Natural killer cell treated with Interleukin-12 subunit alpha and Interleukin-12 subunit beta and Interleukin-15 and Interleukin-18, amount 100 ng/mL, for 72 hours (primary cell): ENCODE measurements around the gene SPATA19. TPM values are rescaled to one million over a fixed set of nuclear protein-coding genes. Genes with fewer than 3 reads are reported as not detected.
A peak's percentile ranks its signal among the peaks of the same experiment; 100 is the strongest.
"Not testable (repeated sequence)": the region's sequence is repeated elsewhere in the genome, so short reads cannot be mapped to it uniquely, and the experiment has no call there.

Source experiments
- ATAC-seq, 2 donors: fragments of 150-1000 bp; cut with Tn5 transposase in 1 of 2; sonication (Bioruptor Pico), chemical (Tn5 transposase) in 1 of 2; 2 replicates each; pipeline ENCODE4 v1.10.0; 2021
- DNase-seq: peaks from one replicate; pipeline ENCODE4 v3.0.0; 2022; ENCODE audit warnings: low spot score
- H3K27ac Mint-ChIP-seq, 2 donors: 1 replicate in 1 of 2; 2 replicates in 1 of 2; pipeline ENCODE4 v1.8.0; 2022; ENCODE audit warnings: mixed read lengths in 2 of 2, mild to moderate bottlenecking in 1 of 2, moderate library complexity in 1 of 2
- H3K27me3 Mint-ChIP-seq, 2 donors: 1 replicate in 1 of 2; 2 replicates in 1 of 2; pipeline ENCODE4 v1.8.0; 2022; ENCODE audit warnings: mixed read lengths in 2 of 2
- H3K36me3 Mint-ChIP-seq: one replicate; pipeline ENCODE4 v1.8.0; 2022; ENCODE audit warnings: mixed read lengths
- H3K4me1 Mint-ChIP-seq, 2 donors: 1 replicate in 1 of 2; 2 replicates in 1 of 2; pipeline ENCODE4 v1.8.0; 2022; ENCODE audit warnings: low read depth in 2 of 2, mixed read lengths in 2 of 2, mild to moderate bottlenecking in 1 of 2
- H3K4me3 Mint-ChIP-seq: one replicate; pipeline ENCODE4 v1.8.0; 2022; ENCODE audit warnings: mixed read lengths
- H3K9me3 Mint-ChIP-seq: 2 replicates; pipeline ENCODE4 v1.8.0; 2022; ENCODE audit warnings: mixed read lengths
- total RNA-seq, 2 donors: library from RNA; stranded (reverse); gene quantifications; one replicate each; pipeline ENCODE4 v1.2.3, GENCODE V29; 2022

Gene SPATA19
- total RNA-seq, 2 donors from 2014 or later = not detected

DNA sequence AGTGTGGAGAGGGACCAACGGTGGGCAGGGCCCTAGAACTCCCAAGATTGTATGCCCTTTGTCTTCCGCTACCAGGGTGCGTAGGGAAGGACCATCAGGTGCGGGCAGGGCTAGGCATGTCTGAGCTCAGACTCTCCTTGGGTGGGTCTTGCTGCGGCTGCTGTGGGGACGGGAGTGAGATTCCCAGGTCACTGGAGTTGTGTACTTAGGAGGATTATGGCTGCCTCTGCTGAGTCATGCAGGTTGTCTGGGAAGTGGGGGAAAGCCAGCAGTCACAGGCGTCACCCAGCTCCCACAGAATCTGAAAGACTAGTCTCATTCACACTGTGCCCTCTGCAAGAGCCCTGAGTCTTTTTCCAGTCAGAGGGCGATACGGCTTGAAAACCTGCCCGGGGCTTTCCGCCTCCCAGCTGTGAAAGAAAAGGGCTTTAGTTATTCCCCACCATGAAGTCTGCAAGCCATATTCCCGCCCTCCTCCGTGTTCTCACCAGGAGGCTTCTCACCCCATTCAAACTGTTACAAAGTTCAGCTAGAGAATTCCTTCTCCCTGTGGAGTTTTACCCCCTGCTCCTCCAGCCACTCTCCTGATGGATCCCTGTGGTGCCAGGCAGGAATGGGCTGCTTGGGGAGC, 9.1 kb upstream of the SPATA19 start:
- H3K36me3 Mint-ChIP-seq, DNase-seq, H3K4me3 Mint-ChIP-seq, H3K27ac Mint-ChIP-seq, H3K4me1 Mint-ChIP-seq, H3K9me3 Mint-ChIP-seq, ATAC-seq: not testable (repeated sequence)
- H3K27me3 Mint-ChIP-seq = peaks cover 28 to 43% of the 10 kb centered on the region in 2 donors

DNA sequence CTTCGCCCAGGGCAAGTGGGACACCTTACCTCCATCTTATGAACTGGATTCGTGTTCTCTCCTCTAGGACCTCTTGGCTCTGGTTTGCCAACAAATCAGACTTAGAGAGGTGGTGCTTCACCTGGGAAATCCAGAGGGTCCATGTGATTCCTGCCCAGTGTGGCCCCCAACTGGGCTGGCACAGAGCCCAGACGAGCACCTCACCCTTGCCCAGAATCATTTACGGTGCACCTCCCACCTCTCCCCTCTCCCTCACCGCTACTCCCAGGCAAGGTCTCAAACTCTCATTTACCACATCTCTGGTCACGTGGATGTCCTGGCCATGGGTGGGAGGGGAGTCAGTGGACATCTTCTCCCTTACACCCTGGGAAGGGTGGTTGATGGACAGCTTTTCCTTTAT, 1.1 kb downstream of the SPATA19 start:
- no peak for DNase-seq
- peaks cover 7 to 25% of the 10 kb centered on the region in 2 donors for H3K27me3 Mint-ChIP-seq
- ATAC-seq = no peak
- H3K4me3 Mint-ChIP-seq = no peak overlapping the region
- no peaks in the 10 kb centered on the region for H3K9me3 Mint-ChIP-seq
- H3K4me1 Mint-ChIP-seq = no peaks in the 10 kb centered on the region
- no peak overlapping the region for H3K27ac Mint-ChIP-seq
- H3K36me3 Mint-ChIP-seq = no peaks in the 10 kb centered on the region

DNA sequence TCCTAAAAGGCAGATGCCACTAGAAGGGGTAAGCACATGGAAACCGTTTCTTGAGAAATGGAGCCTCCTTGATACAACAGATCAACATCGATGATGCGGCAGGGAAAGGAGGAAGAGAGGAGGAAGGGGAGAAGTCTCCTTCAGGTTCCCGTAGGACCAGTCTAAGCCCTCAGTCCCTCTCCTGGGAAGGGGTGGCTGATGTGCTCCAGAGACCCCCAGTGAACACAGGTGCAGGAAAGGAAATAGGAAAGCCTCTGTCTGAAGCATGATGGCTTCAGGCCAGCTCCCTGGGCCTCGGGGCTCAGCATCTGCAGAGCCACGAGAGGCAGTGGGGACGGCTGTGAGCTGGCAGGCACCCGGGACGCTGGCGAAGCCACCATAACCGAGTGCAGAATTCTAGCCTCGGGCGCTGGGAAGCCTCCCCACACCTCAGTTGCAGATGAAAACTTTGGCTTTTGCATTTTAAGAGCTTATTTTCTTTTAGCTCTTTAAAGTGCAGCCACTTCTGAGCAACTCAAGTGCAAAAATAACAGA, 1.8 kb downstream of the SPATA19 start:
- Mint-ChIP-seq H3K4me3 (no peak overlapping the region), H3K36me3 (no peaks in the 10 kb centered on the region), H3K9me3 (no peaks in the 10 kb centered on the region), H3K27ac (no peak overlapping the region), H3K4me1 (no peaks in the 10 kb centered on the region), H3K27me3 (peaks cover 7 to 25% of the 10 kb centered on the region in 2 donors)
- ATAC-seq (no peak), DNase-seq (no peak)

DNA sequence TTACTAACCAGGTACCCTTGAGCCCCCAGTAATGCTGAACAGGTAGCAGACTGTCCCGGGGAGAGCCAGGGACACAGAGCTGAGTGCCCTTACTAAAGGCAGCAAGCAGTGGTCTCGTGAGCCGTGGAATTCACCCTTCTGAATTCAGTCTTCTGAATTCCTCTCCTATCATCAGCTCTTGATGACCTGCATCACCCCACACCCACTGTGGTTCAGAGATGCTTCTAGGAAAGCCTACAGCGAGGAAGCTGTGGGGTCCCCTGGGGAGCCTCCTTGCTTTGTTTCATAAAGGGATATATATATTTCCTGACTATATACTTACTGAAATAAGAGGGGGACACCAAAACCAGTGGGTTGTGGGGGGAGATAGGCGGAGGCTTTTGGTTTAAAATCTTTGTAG, 2.6 kb downstream of the SPATA19 start:
- H3K27ac Mint-ChIP-seq = no peak overlapping the region
- peaks cover 5 to 25% of the 10 kb centered on the region in 2 donors for H3K27me3 Mint-ChIP-seq
- no peaks in the 10 kb centered on the region for H3K4me1 Mint-ChIP-seq
- H3K4me3 Mint-ChIP-seq = no peak overlapping the region
- DNase-seq = no peak
- no peaks in the 10 kb centered on the region for H3K9me3 Mint-ChIP-seq
- H3K36me3 Mint-ChIP-seq = no peaks in the 10 kb centered on the region
- ATAC-seq = peak in 1 of 2 donors; percentile 45

DNA sequence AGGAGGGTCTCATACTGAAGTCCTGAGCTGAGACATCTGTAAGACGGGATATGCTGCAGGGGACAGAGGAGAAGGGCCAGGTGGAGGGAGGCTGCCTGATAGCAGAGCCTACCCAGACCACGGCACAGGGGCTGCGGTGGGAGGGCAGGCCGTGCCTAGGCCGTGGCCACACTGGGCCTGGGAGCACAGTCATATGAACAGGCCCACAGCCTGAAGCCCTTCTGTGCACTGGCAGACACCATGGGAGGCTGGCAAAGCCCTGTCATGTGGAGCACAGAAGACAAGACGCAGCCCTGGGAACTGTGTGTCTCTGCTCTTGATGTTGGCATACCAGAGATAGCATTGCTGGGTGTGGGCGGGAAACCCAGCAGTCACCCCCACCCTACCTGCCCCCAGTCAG, 3.3 kb downstream of the SPATA19 start:
- Mint-ChIP-seq H3K36me3 (no peaks in the 10 kb centered on the region), H3K9me3 (no peaks in the 10 kb centered on the region), H3K4me3 (no peak overlapping the region), H3K27ac (no peak overlapping the region), H3K4me1 (no peaks in the 10 kb centered on the region), H3K27me3 (peaks cover 5 to 28% of the 10 kb centered on the region in 2 donors)
- ATAC-seq (peak; percentile 46 to 55), DNase-seq (no peak)

DNA sequence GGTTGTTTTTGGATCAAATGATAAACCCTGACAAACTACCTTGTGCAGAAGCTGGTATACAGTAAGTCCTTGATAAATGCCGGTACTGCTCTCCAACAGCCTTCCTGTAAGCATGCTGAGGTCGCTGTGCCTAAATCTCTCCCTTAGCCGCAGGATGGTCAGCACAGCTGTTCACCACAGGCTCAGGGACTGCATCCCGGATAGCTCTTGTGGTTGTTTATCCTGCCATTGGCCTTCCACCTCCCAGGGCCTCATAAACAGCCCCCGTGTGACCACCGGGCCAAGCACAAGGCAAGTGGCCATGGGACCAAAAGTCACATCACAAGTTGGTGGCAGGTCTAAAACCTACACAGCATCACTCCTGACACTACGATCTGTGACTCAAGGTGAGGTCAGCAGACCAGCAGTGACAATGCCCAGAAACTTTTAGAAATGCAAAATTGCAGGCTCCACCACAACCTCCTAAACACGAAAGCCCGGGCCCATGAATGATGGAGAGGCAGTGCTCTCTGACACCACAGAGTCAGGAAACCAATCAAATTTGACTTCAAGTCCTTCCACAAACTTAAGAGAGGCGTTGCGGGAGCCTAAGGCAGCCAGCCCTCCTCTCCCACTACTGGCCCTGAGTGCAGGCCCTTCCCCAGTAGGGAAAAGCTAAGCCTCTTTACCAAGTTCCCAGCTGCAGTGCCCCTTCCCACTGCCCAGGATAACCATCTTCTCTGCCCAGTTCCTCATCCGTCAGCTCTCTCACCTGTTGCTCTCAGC, 3.9 kb downstream of the SPATA19 start:
- ATAC-seq = peak in 1 of 2 donors; percentile 7
- no peak overlapping the region for H3K4me3 Mint-ChIP-seq
- no peaks in the 10 kb centered on the region for H3K9me3 Mint-ChIP-seq
- no peak for DNase-seq
- H3K27ac Mint-ChIP-seq = no peak overlapping the region
- H3K36me3 Mint-ChIP-seq = no peaks in the 10 kb centered on the region
- no peaks in the 10 kb centered on the region for H3K4me1 Mint-ChIP-seq
- H3K27me3 Mint-ChIP-seq = peaks cover 3 to 23% of the 10 kb centered on the region in 2 donors

DNA sequence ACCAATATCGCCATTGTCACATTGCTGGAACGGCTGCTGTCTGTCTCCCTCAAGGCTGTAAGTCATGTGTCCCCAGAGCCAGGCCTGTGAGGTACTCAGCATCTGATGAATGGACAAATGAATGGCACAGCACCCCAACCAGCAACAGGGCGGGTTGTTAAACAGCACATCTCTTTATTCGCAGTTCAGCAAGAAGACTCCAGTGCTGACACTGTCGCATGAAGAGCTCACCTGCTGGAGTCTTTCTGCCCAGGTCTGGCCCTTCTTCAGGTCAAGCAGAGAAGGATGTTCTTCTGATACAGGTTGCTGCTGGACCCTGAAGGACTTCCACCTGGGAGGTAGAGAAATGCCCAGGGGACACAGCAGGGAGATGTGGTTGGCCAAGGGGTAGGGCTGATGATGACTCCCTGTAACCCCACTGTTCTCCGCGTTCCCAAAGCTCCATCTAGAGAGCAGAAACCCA, 4.8 kb downstream of the SPATA19 start:
- DNase-seq (no peak), ATAC-seq (peak in 1 of 2 donors; percentile 50)
- peaks cover 0 to 6% of the 10 kb centered on the region in 2 donors for H3K4me1 Mint-ChIP-seq
- no peaks in the 10 kb centered on the region for H3K36me3 Mint-ChIP-seq
- H3K27me3 Mint-ChIP-seq = peaks cover 3 to 18% of the 10 kb centered on the region in 2 donors
- H3K27ac Mint-ChIP-seq = no peak overlapping the region
- no peaks in the 10 kb centered on the region for H3K9me3 Mint-ChIP-seq
- H3K4me3 Mint-ChIP-seq = no peak overlapping the region

DNA sequence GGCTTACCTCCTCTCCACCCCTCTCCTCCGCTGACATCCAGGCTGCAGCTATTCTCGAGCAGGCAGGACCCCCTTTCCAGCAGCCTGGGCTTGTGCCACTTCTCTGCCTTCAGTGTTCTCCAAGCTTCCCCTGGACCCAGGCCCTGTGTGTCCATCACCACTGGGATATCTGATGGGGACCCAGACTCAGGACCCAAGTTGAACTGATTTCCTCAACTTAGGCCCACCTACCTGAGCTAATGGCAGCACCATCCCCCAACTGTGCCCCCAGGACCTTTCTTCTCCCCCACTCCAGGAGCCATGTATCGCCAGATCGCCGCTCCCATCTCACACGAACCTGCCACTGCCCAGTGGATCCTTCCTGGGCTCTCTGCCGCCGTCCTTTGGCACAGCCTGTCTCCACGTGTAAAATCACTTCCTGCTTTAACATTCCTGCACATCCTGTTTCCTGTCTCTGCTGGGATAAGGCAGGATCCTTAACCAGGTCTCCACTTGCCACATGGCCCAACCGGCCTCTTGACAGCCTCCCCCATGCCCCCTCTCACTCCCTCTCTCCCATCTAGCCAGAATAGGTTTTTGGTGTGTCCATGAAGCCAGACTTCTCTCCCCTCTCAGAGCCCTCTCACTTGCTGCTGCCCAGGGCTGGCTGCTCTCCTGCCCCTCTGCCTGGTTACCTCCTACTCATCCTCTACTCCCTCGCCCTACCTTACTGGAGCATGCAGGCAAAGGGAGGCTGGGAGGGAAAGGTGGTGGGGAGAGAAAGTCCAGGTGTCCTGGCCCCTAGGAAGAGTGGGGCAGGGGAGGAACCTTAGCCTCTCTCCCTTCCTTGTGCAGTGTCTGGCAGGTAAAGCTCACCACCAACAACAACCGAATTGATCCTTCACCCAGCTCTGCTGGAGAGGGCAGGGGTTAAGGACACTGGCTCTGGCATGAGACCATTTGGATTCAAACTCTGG, 9.4 kb downstream of the SPATA19 start:
- DNase-seq (no peak), ATAC-seq (no peak)
- Mint-ChIP-seq H3K9me3 (no peaks in the 10 kb centered on the region), H3K4me3 (no peak overlapping the region), H3K36me3 (no peaks in the 10 kb centered on the region), H3K4me1 (peaks cover 4 to 20% of the 10 kb centered on the region in 2 donors), H3K27me3 (peaks cover 3 to 10% of the 10 kb centered on the region in 2 donors), H3K27ac (no peak overlapping the region)

DNA sequence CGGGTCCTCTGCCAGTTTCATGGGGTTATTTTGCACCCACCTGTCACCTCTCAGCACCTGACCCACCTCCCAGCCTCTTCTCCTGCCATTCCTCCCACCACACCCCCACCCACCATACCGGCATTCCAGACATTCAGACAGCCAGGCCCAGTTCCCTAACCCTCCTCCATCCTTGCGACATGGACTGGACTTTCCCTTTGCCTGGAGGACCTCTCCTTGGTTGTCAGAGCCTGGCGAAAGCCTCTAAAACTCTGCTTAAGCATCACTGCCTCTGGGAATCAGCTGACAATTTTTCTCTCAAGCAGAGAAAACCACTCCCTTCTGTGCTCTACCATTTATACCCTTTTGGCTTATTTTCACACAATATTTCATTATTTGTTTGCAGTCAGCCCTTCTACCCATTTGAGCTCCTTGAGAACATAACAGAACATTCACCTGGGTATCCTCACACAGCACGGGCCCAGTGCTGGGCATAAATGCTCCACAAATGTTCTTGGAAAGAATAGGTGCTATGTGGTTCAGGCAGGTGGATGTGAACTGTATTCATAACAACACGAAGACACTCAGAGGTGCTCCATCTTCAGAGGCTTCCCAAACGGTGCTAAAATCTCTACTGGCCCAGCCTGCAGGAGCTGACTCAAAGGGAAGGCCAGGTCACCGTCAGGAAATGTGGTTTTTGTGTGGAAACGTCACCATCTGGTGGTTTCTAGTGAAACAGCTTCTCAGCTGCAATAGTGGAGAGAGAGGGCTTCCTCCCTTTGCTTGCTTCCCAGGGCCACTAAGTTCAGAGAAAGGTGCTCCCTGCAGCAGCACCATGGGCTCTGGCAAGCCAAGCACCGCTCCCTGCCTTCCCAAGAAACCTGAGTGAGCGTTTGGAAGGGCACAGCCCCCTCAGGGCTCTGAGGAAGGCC, 10.4 kb downstream of the SPATA19 start:
- H3K9me3 Mint-ChIP-seq = no peaks in the 10 kb centered on the region
- peaks cover 4 to 20% of the 10 kb centered on the region in 2 donors for H3K4me1 Mint-ChIP-seq

DNA sequence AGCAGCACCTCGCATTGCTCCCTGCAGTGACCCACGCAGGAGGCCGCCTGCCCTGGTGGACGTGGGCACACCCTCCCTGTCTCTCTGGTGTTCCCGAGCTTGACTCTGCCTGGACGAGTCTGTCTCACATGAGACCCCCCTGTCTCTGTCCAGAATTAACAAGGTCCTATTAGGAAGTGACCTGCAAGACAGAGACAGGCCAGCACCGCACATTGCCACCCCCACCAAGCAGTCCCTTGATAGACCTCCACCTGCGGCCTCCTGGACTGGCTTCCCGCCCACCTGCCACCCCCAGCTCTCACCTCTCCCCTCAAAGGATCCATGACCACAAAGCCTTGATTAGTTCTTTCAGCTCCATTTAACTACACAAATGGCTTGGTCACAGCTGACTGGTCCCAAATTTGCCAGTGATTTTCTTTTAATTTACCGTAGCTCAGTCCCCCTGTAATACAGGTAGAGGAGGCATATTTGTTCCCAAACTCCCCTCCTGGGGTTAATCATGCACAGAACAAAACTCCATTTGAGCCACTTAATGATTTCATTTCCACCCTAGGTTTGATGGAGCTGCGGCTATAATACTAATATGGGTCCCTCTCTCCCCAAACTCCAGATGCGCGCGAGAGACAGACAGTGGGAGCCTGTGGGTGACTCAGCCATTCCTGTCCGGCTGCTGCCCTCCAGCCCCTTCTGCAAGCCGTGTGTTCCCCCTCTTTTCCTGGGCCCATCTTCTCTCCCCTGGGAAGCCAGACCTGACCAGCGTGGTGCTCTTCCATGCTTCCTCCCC, 11.2 kb downstream of the SPATA19 start:
- peak overlapping the region in 1 of 2 donors; percentile 24 for H3K27ac Mint-ChIP-seq
- ATAC-seq (no peak), DNase-seq (no peak)
- H3K4me3 Mint-ChIP-seq = no peak overlapping the region
- no peaks in the 10 kb centered on the region for H3K36me3 Mint-ChIP-seq
- H3K27me3 Mint-ChIP-seq = peaks cover 3 to 10% of the 10 kb centered on the region in 2 donors
- H3K9me3 Mint-ChIP-seq = no peaks in the 10 kb centered on the region
- H3K4me1 Mint-ChIP-seq = peaks cover 4 to 20% of the 10 kb centered on the region in 2 donors

More for the DNA sequence above, 10.4 kb downstream of the SPATA19 start:
- DNase-seq = peak; percentile 69
- Mint-ChIP-seq H3K4me3 (no peak overlapping the region), H3K27me3 (peaks cover 3 to 10% of the 10 kb centered on the region in 2 donors), H3K27ac (no peak overlapping the region), H3K36me3 (no peaks in the 10 kb centered on the region)
- ATAC-seq = peak; percentile 66 to 76

DNA sequence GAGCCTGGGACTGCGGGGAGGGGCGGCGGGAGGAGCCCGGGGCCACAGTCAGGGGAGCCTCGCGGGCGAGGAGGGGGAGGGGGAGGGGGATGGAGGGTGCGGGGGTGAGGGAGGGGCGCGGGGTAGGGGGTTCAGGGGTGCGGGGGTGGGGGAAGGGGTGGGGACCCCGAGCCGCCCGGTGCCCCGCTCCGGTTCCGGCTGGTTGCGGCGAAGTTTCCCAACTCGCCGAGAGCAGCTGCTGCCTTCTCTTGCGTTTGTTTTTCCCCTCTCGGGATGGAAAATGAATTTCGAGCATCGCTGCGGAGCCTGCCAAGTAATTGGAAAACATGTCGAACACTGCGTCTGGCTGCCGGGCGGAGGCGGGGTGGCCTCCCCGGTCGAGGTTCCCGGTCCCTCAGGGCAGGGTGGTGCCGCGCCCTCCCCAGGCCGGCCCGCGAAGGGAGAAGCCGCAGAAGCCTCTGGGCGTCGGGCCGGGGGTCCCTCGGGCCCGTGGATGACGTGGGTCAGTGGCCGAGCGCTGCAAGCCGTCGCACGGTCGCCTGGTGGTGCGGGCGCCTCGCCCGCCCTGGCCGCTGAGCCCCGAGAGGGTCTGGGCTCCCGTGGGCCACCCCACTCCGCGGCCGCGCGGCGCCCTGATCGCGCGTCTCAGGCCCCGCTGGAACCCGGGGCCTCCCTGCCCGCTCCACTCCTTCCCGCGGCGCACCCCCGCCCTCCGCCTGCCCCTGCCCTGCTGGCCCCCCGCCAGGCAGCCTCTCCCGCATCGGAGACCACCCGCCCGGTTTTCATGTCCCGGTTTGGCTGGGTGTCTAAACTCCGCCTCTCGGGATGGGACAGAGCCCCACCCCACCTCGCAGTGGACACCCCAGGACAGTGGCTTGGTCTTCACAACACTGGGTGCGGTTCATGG, 12.1 kb downstream of the SPATA19 start:
- Mint-ChIP-seq H3K4me3 (no peak overlapping the region), H3K9me3 (no peaks in the 10 kb centered on the region), H3K4me1 (peaks cover 4 to 20% of the 10 kb centered on the region in 2 donors), H3K36me3 (no peaks in the 10 kb centered on the region), H3K27me3 (peaks cover 3 to 9% of the 10 kb centered on the region in 2 donors), H3K27ac (no peak overlapping the region)
- DNase-seq = no peak
- ATAC-seq = no peak
